GM23338 (cell line): ENCODE data around the gene PARVG. TPM values are rescaled to one million over a fixed set of nuclear protein-coding genes. Genes with fewer than 3 reads are reported as not detected.

Source experiments
- ATAC-seq: fragments of 200-7000 bp; cut with Tn5 transposase; 3 replicates; pipeline ENCODE4 v1.9.1; 2020
- DNase-seq: peaks from one replicate; pipeline ENCODE4 v3.0.0-alpha.2; 2015; ENCODE audit warnings: low spot score
- H2AFZ ChIP-seq: fragments of 200-600 bp; sonication (generic); 2 replicates; pipeline ENCODE4 v1.8.0; 2016; ENCODE audit warnings: antibody characterized with exemption, mild to moderate bottlenecking, moderate library complexity
- H3F3A ChIP-seq: fragments of 200-600 bp; sonication (generic); replicated peaks from 2 replicates; pipeline ENCODE4 v1.8.0; 2017; ENCODE audit warnings: antibody characterized with exemption, mixed run types, low read depth
- H3K27ac ChIP-seq: fragments of 200-600 bp; sonication (generic); 2 replicates; pipeline ENCODE4 v1.6.1; 2016; ENCODE audit warnings: low read depth
- H3K27me3 ChIP-seq: fragments of 200-600 bp; sonication (generic); 2 replicates; pipeline ENCODE4 v1.8.0; 2016; ENCODE audit warnings: mild to moderate bottlenecking, mixed run types, moderate library complexity; ENCODE audit not compliant: insufficient read depth
- H3K36me3 ChIP-seq: fragments of 200-600 bp; sonication (generic); 2 replicates; pipeline ENCODE4 v1.8.0; 2016; ENCODE audit warnings: mild to moderate bottlenecking; ENCODE audit not compliant: insufficient read depth
- H3K4me1 ChIP-seq: fragments of 200-600 bp; sonication (generic); 2 replicates; pipeline ENCODE4 v1.8.0; 2016; ENCODE audit warnings: mild to moderate bottlenecking, moderate library complexity; ENCODE audit not compliant: insufficient read depth
- H3K4me2 ChIP-seq: fragments of 200-600 bp; sonication (generic); 2 replicates; pipeline ENCODE4 v1.7.1; 2017; ENCODE audit warnings: mixed run types
- H3K4me3 ChIP-seq: fragments of 200-600 bp; sonication (generic); 2 replicates; pipeline ENCODE4 v1.6.1; 2016; ENCODE audit warnings: mixed run types
- H3K79me2 ChIP-seq: fragments of 200-600 bp; sonication (generic); replicated peaks from 2 replicates; pipeline ENCODE4 v1.8.0; 2017; ENCODE audit warnings: mild to moderate bottlenecking; ENCODE audit not compliant: insufficient read depth
- H3K9me2 ChIP-seq: fragments of 200-600 bp; sonication (generic); 2 replicates; pipeline ENCODE4 v1.8.0; 2017; ENCODE audit not compliant: insufficient read depth
- H4K20me1 ChIP-seq: fragments of 200-600 bp; sonication (generic); replicated peaks from 2 replicates; pipeline ENCODE4 v1.8.0; 2017; ENCODE audit warnings: mild to moderate bottlenecking; ENCODE audit not compliant: insufficient read depth
- H3K27ac Mint-ChIP-seq: 2 replicates; pipeline ENCODE4 v1.8.0; 2020; ENCODE audit warnings: inconsistent platforms, mild to moderate bottlenecking, moderate library complexity, mixed read lengths
- H3K27me3 Mint-ChIP-seq: 3 replicates; pipeline ENCODE4 v1.8.0; 2022; ENCODE audit warnings: low read depth, mild to moderate bottlenecking, moderate library complexity, mixed read lengths, inconsistent platforms; ENCODE audit not compliant: insufficient read depth, poor library complexity
- H3K36me3 Mint-ChIP-seq: 3 replicates; pipeline ENCODE4 v1.8.0; 2021; ENCODE audit warnings: low read depth, mild to moderate bottlenecking, inconsistent platforms, moderate library complexity, mixed read lengths
- H3K4me1 Mint-ChIP-seq: 3 replicates; pipeline ENCODE4 v1.8.0; 2020; ENCODE audit warnings: mild to moderate bottlenecking, inconsistent platforms, mixed read lengths
- H3K4me3 Mint-ChIP-seq: 3 replicates; pipeline ENCODE4 v1.8.0; 2021; ENCODE audit warnings: moderate library complexity, mild to moderate bottlenecking, inconsistent platforms, mixed read lengths
- H3K9me3 Mint-ChIP-seq: 3 replicates; pipeline ENCODE4 v1.8.0; 2020; ENCODE audit warnings: moderate library complexity, mild to moderate bottlenecking, inconsistent platforms, mixed read lengths
- CREB1 ChIP-seq: fragments of 250-450 bp; sonication (Bioruptor Pico); IDR thresholded peaks from 2 replicates; pipeline ENCODE4 v1.5.0; 2020; ENCODE audit warnings: low read depth, mild to moderate bottlenecking, moderate library complexity
- ETS1 ChIP-seq: IDR thresholded peaks from 2 replicates; pipeline ENCODE4 v1.6.1; 2016; ENCODE audit warnings: antibody characterized with exemption
- JUNB ChIP-seq: IDR thresholded peaks from one replicate; pipeline ENCODE4 v1.6.1; 2016; ENCODE audit warnings: antibody characterized with exemption; ENCODE audit not compliant: unreplicated experiment
- NANOG ChIP-seq: IDR thresholded peaks from 2 replicates; pipeline ENCODE4 v1.6.1; 2016; ENCODE audit warnings: antibody characterized with exemption, borderline replicate concordance
- POLR2AphosphoS5 ChIP-seq: IDR thresholded peaks from 2 replicates; pipeline ENCODE4 v1.6.1; 2016; ENCODE audit warnings: antibody characterized with exemption, low read depth
- STAT1 ChIP-seq: IDR thresholded peaks from one replicate; pipeline ENCODE4 v1.6.1; 2016; ENCODE audit warnings: antibody characterized with exemption; ENCODE audit not compliant: unreplicated experiment
- ZNF331 ChIP-seq: fragments of 250-450 bp; sonication (Bioruptor Pico); IDR thresholded peaks from 2 replicates; pipeline ENCODE4 v1.5.0; 2020; ENCODE audit warnings: low read depth, mild to moderate bottlenecking, moderate library complexity
- ZNF462 ChIP-seq: fragments of 250-450 bp; sonication (Bioruptor Pico); IDR thresholded peaks from 2 replicates; pipeline ENCODE4 v1.5.0; 2020; ENCODE audit warnings: mild to moderate bottlenecking, moderate library complexity
- polyA plus RNA-seq: library from polyadenylated mRNA; unstranded; fragments of >200 nt; fragmentation: Nextera tagmentation; extraction: Ambion mirVana; gene quantifications from 2 replicates; pipeline ENCODE4 v1.2.1, GENCODE V29; 2016
- total RNA-seq: library from RNA; depleted of rRNA; stranded (reverse); fragments of >200 nt; shearing (Covaris generic); gene quantifications from 2 replicates; pipeline ENCODE4 v1.2.3, GENCODE V29; 2014

Gene PARVG
- total and polyA plus RNA-seq, 2 experiments from 2014 or later, result 0.14 to 0.31 TPM

GRCh38 chr22:44213489-44214043 is 32.8 kb downstream of the PARVG start (continued):
- TF ChIP-seq ZNF462, result no peak

GRCh38 chr22:44214187-44214586 is 33.5 kb downstream of the PARVG start:
- H3K4me2 ChIP-seq, result no peak overlapping the region
- no peak overlapping the region for H2AFZ ChIP-seq
- Mint-ChIP-seq H3K36me3 (no peaks in the 10 kb centered on the region), H3K9me3 (peaks cover 5% of the 10 kb centered on the region; the same call in 2 of the 3 replicates), H3K27ac (no peak overlapping the region), H3K4me3 (no peak overlapping the region), H3K4me1 (no peaks in the 10 kb centered on the region), H3K27me3 (peaks cover 2% of the 10 kb centered on the region)
- DNase-seq (no peak), ATAC-seq (no peak)
- H3K9me2 ChIP-seq, result no peaks in the 10 kb centered on the region; the same call in 1 of the 2 replicates
- H3K79me2 ChIP-seq, result no peaks in the 10 kb centered on the region
- no peaks in the 10 kb centered on the region for H3K36me3 ChIP-seq
- no peaks in the 10 kb centered on the region for H3K4me1 ChIP-seq
- H3K27ac ChIP-seq, result no peak overlapping the region
- H3K27me3 ChIP-seq, result no peaks in the 10 kb centered on the region
- no peaks in the 10 kb centered on the region for H3F3A ChIP-seq
- H3K4me3 ChIP-seq, result no peak overlapping the region
- H4K20me1 ChIP-seq, result no peaks in the 10 kb centered on the region
- TF ChIP-seq ZNF331 (CRISPR knock-in tag), result no peak
- no peak for TF ChIP-seq POLR2AphosphoS5
- no peak for TF ChIP-seq CREB1 (CRISPR knock-in tag)
- TF ChIP-seq ETS1, result no peak
- no peak for TF ChIP-seq ZNF462
- no peak for TF ChIP-seq NANOG
- no peak for TF ChIP-seq JUNB
- no peak for TF ChIP-seq STAT1
